Hepatocyte (in vitro differentiated cells): ENCODE measurements around the gene SLCO3A1. TPM values are rescaled to one million over a fixed set of nuclear protein-coding genes. Genes with fewer than 3 reads are reported as not detected.

Experiments
- DNase-seq: peaks from one replicate; pipeline ENCODE4 v3.0.0-alpha.2; 2016; ENCODE audit warnings: low spot score
- H2AFZ ChIP-seq: fragments of 200-600 bp; sonication (generic); 2 replicates; pipeline ENCODE4 v1.6.0; 2016; ENCODE audit warnings: antibody characterized with exemption, mild to moderate bottlenecking
- H3K27ac ChIP-seq: fragments of 200-600 bp; sonication (generic); 2 replicates; pipeline ENCODE4 v1.5.1; 2016; ENCODE audit warnings: mild to moderate bottlenecking
- H3K27me3 ChIP-seq: fragments of 200-600 bp; sonication (generic); 2 replicates; pipeline ENCODE4 v1.6.1; 2016
- H3K36me3 ChIP-seq: fragments of 200-600 bp; sonication (generic); replicated peaks from 2 replicates; pipeline ENCODE4 v1.5.1; 2016; ENCODE audit warnings: low read depth; ENCODE audit not compliant: insufficient read depth
- H3K4me1 ChIP-seq: fragments of 200-600 bp; sonication (generic); 2 replicates; pipeline ENCODE4 v1.5.1; 2016; ENCODE audit warnings: mild to moderate bottlenecking, moderate library complexity; ENCODE audit not compliant: insufficient read depth
- H3K4me2 ChIP-seq: fragments of 200-600 bp; sonication (generic); 2 replicates; pipeline ENCODE4 v1.6.0; 2016
- H3K4me3 ChIP-seq: fragments of 200-600 bp; sonication (generic); 2 replicates; pipeline ENCODE4 v1.5.1; 2016; ENCODE audit warnings: mild to moderate bottlenecking
- H3K79me2 ChIP-seq: fragments of 200-600 bp; sonication (generic); 2 replicates; pipeline ENCODE4 v1.6.0; 2017; ENCODE audit warnings: mild to moderate bottlenecking
- H3K9me2 ChIP-seq: fragments of 200-600 bp; sonication (generic); replicated peaks from 2 replicates; pipeline ENCODE4 v1.6.0; 2017; ENCODE audit warnings: mild to moderate bottlenecking; ENCODE audit not compliant: insufficient read depth
- H3K9me3 ChIP-seq: fragments of 200-600 bp; sonication (generic); 2 replicates; pipeline ENCODE4 v1.5.1; 2016; ENCODE audit warnings: low read depth, mild to moderate bottlenecking
- H4K20me1 ChIP-seq: fragments of 200-600 bp; sonication (generic); 2 replicates; pipeline ENCODE4 v1.6.0; 2016; ENCODE audit warnings: mild to moderate bottlenecking; ENCODE audit not compliant: insufficient read depth, poor library complexity, severe bottlenecking
- CTCF ChIP-seq: fragments of 200-600 bp; sonication (generic); IDR thresholded peaks from 2 replicates; pipeline ENCODE4 v1.5.1; 2016; ENCODE audit warnings: antibody characterized with exemption, mild to moderate bottlenecking; ENCODE audit not compliant: poor library complexity
- EZH2 ChIP-seq: fragments of 200-600 bp; sonication (generic); IDR thresholded peaks from 2 replicates; pipeline ENCODE4 v1.6.1; 2016; ENCODE audit warnings: antibody characterized with exemption, mild to moderate bottlenecking, borderline replicate concordance
- EZH2phosphoT487 ChIP-seq: fragments of 200-600 bp; sonication (generic); IDR thresholded peaks from one replicate; pipeline ENCODE4 v1.6.1; 2018; ENCODE audit warnings: antibody characterized with exemption, mild to moderate bottlenecking, low read depth, moderate library complexity; ENCODE audit not compliant: unreplicated experiment, severe bottlenecking
- WGBS: methylation state at CpG from one replicate; pipeline ENCODE4 v1.1.6; 2016; ENCODE audit warnings: low lambda C conversion rate; ENCODE audit errors: missing lambda C conversion rate; 5-methylcytosine and 5-hydroxymethylcytosine counted together
- polyA plus RNA-seq: library from polyadenylated mRNA; unstranded; fragments of >200 nt; fragmentation: Nextera tagmentation; extraction: Ambion mirVana; gene quantifications from 2 replicates; pipeline ENCODE4 v1.2.1, GENCODE V29; 2016
- total RNA-seq: library from RNA; depleted of rRNA; stranded (reverse); fragments of >200 nt; gene quantifications from 2 replicates; pipeline ENCODE4 v1.2.3, GENCODE V29; 2014

Gene SLCO3A1
- total and polyA plus RNA-seq, 2 experiments from 2014 or later = 1.3 to 5.4 TPM

- H3K27me3 ChIP-seq = no peaks in the 10 kb centered on the region
- no peaks in the 10 kb centered on the region for H3K79me2 ChIP-seq
- no peak for TF ChIP-seq CTCF
- TF ChIP-seq EZH2phosphoT487 = no peak
- WGBS = 84% methylated on average over 13 of the region's 13 CpGs
- no peaks in the 10 kb centered on the region for H3K9me2 ChIP-seq
- no peak for DNase-seq
- no peak overlapping the region for H3K27ac ChIP-seq
- H3K36me3 ChIP-seq = no peaks in the 10 kb centered on the region
- H3K4me3 ChIP-seq = no peak overlapping the region
- H3K4me2 ChIP-seq = no peak overlapping the region
- H3K9me3 ChIP-seq = no peaks in the 10 kb centered on the region
- no peaks in the 10 kb centered on the region for H4K20me1 ChIP-seq
- H2AFZ ChIP-seq = no peak overlapping the region
- no peaks in the 10 kb centered on the region for H3K4me1 ChIP-seq
Measured at GRCh38 chr15:92142242-92143232, 289.0 kb downstream of the SLCO3A1 start.

GRCh38 chr15:92143765-92144164 is 290.3 kb downstream of the SLCO3A1 start:
- Histone ChIP-seq H3K27me3 (no peaks in the 10 kb centered on the region), H3K27ac (no peak overlapping the region), H3K79me2 (no peaks in the 10 kb centered on the region), H3K36me3 (no peaks in the 10 kb centered on the region), H4K20me1 (no peaks in the 10 kb centered on the region), H3K4me1 (no peaks in the 10 kb centered on the region), H2AFZ (no peak overlapping the region), H3K9me2 (no peaks in the 10 kb centered on the region), H3K4me3 (no peak overlapping the region), H3K9me3 (no peaks in the 10 kb centered on the region), H3K4me2 (no peak overlapping the region)
- no peak for TF ChIP-seq CTCF
- TF ChIP-seq EZH2phosphoT487 = no peak
- TF ChIP-seq EZH2 = no peak
- DNase-seq = no peak
- WGBS = 94% methylated on average over 16 of the region's 16 CpGs

- H3K27ac ChIP-seq = no peak overlapping the region
- no peaks in the 10 kb centered on the region for H3K4me1 ChIP-seq
- H3K4me2 ChIP-seq = no peak overlapping the region
- H2AFZ ChIP-seq = no peak overlapping the region
- H3K36me3 ChIP-seq = no peaks in the 10 kb centered on the region
- no peak for DNase-seq
- H4K20me1 ChIP-seq = no peaks in the 10 kb centered on the region
- TF ChIP-seq CTCF (no peak), EZH2 (no peak), EZH2phosphoT487 (no peak)
- no peaks in the 10 kb centered on the region for H3K79me2 ChIP-seq
- no peaks in the 10 kb centered on the region for H3K27me3 ChIP-seq
- WGBS = 88% methylated on average over 14 of the region's 14 CpGs
- H3K9me3 ChIP-seq = no peaks in the 10 kb centered on the region
- no peak overlapping the region for H3K4me3 ChIP-seq
- no peaks in the 10 kb centered on the region for H3K9me2 ChIP-seq
Measured at GRCh38 chr15:92146511-92147150, 293.1 kb downstream of the SLCO3A1 start.
